ENCODE measurements around the gene CC2D1A. TPM values are rescaled to one million over a fixed set of nuclear protein-coding genes. Genes with fewer than 3 reads are reported as not detected.
"Not testable (repeated sequence)": the region's sequence is repeated elsewhere in the genome, so short reads cannot be mapped to it uniquely, and the experiment has no call there.

CC2D1A gene
- total RNA-seq, 1 donor: 17.5 TPM

DNA sequence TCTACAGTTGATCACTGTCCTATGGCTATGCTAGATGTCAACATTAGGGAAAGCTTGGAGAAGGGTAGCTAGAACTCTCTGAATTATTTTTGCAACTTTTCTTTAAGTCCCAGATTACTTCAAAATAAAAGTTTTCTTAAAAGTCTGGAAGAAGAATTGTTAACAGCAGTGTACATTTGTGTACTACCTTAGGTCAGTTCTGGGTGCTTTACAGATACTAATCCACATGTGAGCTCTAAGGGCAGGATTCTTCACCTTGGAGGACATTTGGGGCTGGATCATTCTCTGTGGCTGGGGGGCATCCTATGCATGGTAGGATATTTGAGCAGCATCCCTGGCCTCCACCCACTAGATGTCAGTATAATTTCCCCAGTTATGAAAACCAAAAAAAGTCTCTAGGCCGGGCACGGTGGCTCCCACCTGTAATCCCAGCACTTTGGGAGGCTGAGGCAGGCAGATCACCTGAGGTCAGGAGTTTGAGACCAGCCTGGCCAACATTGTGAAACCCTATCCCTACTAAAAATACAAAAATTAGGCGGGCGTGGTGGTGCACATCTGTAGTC is 2.9 kb upstream of the CC2D1A start:
- peak in 1 of 3 donors; percentile 44 for DNase-seq (ENCODE audit: low read depth in 2 of 3, low spot score in 2 of 3)

DNA sequence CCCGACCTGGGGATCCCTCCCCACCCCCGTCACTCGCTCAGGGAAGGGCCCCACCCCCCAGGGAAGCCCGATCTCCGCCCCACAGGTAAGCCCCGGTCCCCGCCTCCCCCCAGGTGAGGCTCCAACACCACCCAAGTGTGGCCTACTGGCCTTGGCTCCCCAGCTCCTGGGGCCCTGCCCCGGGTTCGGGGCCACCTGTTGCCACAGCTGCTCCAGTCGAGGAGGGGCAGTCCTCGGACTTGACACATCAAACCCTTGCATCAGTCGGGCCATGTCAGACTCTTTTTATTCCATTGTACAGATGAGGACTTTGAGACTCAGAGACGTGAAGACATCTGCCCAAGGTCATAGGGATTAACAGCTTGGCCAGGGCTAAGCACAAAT is 512 bp downstream of the CC2D1A start:
- no peak for DNase-seq (ENCODE audit: low read depth in 2 of 3, low spot score in 2 of 3)

DNA sequence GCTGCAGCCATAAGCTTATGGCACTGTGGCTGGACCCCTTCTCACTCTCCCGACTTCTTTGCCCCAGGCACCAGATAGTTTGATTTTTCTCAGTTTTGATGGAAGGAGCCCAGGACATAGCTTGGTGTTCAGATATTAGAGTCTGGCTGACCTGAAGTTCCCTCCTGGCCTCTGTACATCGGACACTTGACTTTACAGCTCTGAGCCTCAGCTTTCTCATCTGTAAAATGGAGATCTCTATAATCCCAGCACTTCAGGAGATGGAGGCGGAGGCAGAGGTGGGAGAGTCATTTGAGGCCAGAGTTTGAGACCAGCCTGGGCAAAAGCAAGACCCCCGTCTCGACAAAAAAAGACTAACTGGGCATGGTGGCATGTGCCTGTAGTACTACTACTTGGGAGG is 909 bp downstream of the CC2D1A start:
- no peak for DNase-seq (ENCODE audit: low read depth in 2 of 3, low spot score in 2 of 3)

DNA sequence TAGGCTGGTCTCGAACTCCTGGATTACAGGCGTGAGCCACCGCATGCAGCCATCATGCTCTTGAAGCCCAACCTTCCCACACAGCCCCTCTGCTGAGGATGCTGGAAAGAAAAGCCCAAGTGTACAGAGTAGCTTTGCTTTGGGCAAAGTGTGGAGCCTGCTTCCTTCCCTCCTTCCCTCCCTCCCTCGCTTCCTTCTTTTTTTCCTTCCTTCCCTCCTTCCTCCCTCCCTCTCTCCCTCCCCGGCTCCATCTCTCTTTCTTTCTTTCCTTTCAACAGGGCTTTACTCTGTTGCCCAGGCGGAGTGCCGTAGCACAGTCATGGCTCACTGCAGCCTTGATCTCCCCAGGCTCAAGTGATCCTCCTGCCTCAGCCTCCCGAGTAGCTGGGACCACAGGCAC is 2.7 kb downstream of the CC2D1A start:
- no peak for DNase-seq (ENCODE audit: low read depth in 2 of 3, low spot score in 2 of 3)

GRCh38 chr19:13909430-13909829 is 3.4 kb downstream of the CC2D1A start:
- no peak for DNase-seq (ENCODE audit: low read depth in 2 of 3, low spot score in 2 of 3)

DNA sequence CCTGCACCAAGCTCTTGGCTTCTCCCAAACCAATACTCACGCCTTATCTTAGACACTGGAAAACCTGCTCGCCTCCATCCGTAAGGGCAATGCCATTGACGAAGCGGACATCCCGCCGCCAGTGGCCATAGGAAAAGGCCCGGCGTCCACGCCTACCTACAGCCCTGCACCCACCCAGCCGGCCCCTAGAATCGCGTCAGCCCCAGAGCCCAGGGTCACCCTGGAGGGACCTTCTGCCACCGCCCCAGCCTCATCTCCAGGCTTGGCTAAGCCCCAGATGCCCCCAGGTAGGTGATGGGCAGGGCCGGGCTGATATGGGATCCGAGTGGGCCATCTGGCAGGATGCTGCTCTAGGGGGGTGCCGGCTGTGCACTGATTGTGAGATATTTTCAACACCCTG is 7.4 kb downstream of the CC2D1A start:
- DNase-seq (ENCODE audit: low read depth in 2 of 3, low spot score in 2 of 3): no peak

DNA sequence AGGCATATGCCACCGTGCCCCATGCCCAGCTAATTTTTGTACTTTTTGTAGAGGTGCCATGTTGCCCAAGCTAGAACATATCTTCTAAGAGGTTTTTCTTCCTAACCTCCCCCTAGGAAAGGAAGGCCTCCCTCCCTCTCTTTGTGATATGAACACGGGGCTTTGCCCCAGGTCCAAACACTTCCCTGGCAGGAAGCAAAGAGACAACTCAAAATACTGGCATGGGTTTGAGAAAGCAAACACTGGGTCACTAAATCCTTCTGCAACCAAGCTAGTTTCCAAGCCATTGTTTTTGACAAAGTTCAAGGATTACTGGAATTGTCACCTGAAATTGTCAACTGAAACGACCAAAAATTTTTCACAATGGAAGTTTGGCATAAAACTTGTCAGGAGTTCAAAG is 8.8 kb downstream of the CC2D1A start:
- DNase-seq (ENCODE audit: low read depth in 2 of 3, low spot score in 2 of 3): no peak

DNA sequence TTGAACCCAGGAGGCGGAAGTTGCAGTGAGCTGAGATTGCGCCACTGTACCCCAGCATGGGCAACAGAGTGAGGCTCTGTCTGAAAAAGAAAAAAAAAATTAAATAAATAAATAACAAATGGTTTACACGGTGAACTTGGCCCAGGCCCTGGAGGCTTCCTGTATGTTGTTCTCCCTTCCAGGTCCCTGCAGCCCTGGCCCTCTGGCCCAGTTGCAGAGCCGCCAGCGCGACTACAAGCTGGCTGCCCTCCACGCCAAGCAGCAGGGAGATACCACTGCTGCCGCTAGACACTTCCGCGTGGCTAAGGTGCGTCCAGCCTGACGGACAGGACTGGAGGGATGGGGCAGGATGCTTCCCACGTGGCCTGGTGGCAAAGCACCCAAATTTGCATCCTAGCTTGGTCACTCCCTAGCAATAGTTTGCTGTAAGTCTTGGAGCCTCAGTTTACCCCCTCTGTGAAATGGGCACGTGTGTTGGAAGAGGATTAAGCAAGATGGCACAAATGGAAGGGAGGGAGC is 11.9 kb downstream of the CC2D1A start:
- DNase-seq (ENCODE audit: low read depth in 2 of 3, low spot score in 2 of 3): no peak

DNA sequence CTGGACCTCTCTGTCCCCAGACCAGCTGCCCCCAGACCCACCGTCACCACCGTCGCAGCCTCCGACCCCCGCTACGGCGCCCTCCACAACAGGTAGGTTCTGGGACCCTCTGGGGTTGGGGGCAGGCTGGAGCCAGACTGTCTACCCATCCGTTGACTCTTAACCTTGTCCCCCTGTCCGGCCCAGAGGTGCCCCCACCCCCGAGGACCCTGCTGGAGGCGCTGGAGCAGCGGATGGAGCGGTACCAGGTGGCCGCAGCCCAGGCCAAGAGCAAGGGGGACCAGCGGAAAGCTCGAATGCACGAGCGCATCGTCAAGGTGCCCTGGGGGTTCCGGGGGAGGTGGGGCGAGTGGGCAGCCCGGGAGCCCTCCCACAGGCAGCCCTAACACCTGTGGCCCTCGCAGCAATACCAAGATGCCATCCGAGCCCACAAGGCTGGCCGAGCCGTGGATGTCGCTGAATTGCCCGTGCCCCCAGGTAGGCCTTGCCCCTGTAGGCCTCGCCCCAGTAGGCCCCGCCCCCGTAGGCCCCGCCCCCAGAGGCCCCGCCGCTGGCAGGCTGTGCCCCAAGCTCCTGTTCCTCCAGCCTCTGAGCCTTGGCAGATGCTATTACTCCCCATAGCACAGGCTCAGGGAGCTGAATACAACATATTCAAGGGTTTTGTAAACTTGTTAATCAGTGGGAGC is 12.9 kb downstream of the CC2D1A start:
- no peak for DNase-seq (ENCODE audit: low read depth in 2 of 3, low spot score in 2 of 3)

GRCh38 chr19:13920524-13920923 is 14.5 kb downstream of the CC2D1A start:
- no peak for DNase-seq (ENCODE audit: low read depth in 2 of 3, low spot score in 2 of 3)

DNA sequence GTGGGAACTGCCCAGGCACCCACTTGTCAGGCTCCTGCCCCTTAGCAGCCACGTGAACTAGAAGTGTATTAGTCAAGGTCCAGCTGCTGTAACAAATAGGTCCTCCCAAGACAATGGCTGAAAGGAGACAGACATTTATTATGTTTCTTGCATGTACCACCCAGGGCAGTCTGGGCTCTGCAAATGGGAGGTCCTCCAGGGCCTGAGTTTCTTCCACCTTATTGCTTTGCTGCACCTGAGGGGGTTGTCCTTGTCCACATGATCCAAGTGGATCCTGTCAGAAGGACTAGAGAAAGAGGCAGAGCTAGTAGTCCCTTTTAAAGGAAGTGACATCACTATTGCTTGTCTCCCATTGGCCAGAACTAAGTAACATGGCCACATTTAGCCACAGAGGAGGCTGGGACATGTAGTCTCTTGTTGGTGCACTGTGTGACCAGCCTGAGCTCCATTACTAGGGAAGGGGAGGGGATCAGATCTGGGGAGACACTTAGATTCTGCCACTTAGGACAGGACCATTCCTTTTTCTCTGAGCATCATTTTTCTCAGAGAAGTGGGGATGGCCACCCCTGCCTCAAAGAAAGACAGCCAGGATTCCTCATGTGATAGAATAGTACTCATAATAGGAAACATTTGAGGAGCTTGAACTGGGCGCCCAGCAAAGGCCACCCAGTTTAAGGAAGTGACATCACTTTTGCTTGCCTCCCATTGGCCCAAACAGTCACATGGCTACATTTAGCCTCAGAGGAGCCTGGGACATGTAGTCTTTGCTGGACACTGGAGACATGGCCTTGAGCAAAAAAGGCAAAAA is 15.1 kb downstream of the CC2D1A start:
- peak in 2 of 3 donors; percentile 35 to 62 for DNase-seq (ENCODE audit: low read depth in 2 of 3, low spot score in 2 of 3)

DNA sequence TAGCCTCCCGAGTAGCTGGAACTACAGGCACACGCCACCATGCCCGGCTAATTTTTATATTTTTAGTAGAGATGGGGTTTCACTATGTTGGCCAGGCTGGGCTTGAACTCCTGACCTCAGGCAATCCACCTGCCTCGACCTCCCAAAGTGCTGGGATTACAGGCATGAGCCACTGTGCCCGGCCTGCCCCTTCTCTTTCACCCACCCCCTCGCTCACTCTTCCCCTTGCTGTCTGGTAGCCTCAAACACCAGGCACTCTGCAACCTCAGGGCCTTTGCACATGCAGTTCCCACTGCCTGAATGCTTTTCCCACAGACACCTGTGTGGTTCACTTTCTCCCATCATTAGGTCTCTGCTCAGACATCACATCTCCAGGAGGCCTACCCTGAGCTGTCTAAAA is 16.1 kb downstream of the CC2D1A start:
- DNase-seq (ENCODE audit: low read depth in 2 of 3, low spot score in 2 of 3): not testable (repeated sequence)

GRCh38 chr19:13923194-13923987 is 17.4 kb downstream of the CC2D1A start:
- no peak for DNase-seq (ENCODE audit: low read depth in 2 of 3, low spot score in 2 of 3)

DNA sequence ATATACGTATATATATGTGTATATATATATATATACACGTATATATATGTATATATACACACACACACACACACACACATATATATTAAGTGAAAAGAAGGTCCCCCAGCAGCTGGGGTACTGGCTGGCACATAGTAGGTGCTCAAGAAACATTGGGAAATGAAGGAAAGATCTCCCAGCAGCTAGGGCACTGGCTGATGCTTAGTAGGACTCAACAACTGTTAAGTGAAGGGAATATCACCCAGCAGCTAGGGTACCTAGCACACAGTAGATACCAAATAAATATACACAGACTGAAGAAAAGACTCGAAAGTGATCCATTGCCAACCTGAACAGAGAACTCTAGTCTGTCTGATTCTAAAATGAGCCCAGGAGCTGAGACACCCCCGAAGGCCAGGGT is 20.0 kb downstream of the CC2D1A start:
- no peak for DNase-seq (ENCODE audit: low read depth in 2 of 3, low spot score in 2 of 3)

DNA sequence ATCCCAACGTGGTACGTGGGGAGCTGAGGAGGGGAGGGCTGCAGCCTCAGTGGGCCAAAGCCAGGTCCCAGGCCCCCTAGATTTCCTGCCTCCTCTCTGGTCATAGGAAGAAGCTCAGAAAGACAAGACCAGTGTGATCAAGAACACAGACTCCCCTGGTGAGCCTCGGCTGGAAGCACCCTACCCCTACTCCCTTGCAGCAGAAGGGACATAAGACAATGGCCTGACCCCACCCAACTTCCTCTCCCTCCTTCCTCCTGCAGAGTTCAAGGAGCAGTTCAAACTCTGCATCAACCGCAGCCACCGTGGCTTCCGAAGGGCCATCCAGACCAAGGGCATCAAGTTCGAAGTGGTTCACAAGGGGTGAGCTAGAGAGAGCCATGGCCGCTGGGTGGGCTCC is 20.7 kb downstream of the CC2D1A start:
- DNase-seq (ENCODE audit: low read depth in 2 of 3, low spot score in 2 of 3): no peak

DNA sequence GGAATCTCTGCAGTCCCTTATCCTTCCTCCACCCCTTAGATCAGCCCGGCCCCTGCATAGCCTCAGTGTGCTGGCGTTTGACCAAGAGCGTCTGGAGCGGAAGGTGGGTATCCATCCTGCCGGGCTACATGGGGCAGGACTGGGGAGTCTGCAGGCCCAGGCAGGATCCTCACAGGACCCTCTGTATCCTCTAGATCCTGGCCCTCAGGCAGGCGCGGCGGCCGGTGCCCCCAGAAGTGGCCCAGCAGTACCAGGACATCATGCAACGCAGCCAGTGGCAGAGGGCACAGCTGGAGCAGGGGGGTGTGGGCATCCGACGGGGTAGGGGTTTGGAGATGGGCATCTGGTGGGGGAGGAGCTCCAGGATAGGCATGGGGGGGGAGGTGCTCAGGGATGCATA is 23.3 kb downstream of the CC2D1A start:
- no peak for DNase-seq (ENCODE audit: low read depth in 2 of 3, low spot score in 2 of 3)

DNA sequence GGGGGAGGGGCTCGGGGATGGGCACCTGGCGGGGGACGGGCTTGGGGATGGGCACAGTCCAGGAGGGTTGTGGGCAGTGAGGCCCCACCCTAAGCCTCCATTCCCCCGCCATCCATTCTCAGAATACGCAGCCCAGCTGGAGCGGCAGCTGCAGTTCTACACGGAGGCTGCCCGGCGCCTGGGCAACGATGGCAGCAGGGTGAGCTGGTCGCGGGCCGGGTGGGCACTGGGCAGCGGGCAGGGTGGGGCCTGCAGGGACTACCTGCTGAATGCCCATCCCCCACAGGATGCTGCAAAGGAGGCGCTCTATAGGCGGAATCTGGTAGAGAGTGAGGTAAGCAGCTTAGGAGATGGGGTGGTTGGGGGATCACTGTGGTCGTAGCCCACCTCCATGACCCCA is 24.0 kb downstream of the CC2D1A start:
- no peak for DNase-seq (ENCODE audit: low read depth in 2 of 3, low spot score in 2 of 3)

- no peak for DNase-seq (ENCODE audit: low read depth in 2 of 3, low spot score in 2 of 3)
These were observed 24.4 kb downstream of the CC2D1A start for GRCh38 chr19:13930402-13930801.

- no peak for DNase-seq (ENCODE audit: low read depth in 2 of 3, low spot score in 2 of 3)
These were observed 25.6 kb downstream of the CC2D1A start for GRCh38 chr19:13931391-13932148.

GRCh38 chr19:13932149-13932637 is 26.2 kb downstream of the CC2D1A start:
- no peak for DNase-seq (ENCODE audit: low read depth in 2 of 3, low spot score in 2 of 3)

Measured in hematopoietic multipotent progenitor cell (in vitro differentiated cells).